Measurements from ENCODE around the gene ZBTB8A. TPM values are rescaled to one million over a fixed set of nuclear protein-coding genes. Genes with fewer than 3 reads are reported as not detected.

The ZBTB8A gene
- total RNA-seq, 1 experiment from 2014 or later, result 4.2 TPM

GRCh38 chr1:32509939-32510338 is 29.3 kb upstream of the ZBTB8A start:
- no TSS peak for BruUV-seq (replicated peaks)
- H3K4me1 ChIP-seq (replicated peaks; ENCODE audit: insufficient read depth), result no peaks in the 10 kb centered on the region
- CTCF ChIA-PET, result interaction anchor here (0.5 kb wide), 1 partner anchor 110 kb away, joined by 10 read pairs; no protein-coding TSS in a partner anchor

GRCh38 chr1:32516402-32516801 is 22.8 kb upstream of the ZBTB8A start:
- H3K79me2 ChIP-seq (ENCODE audit: low read depth), result no peaks in the 10 kb centered on the region
- intact Hi-C loops (cut with micrococcal nuclease; ENCODE audit: unreplicated experiment), result no loop called here
- no peaks in the 10 kb centered on the region for H4K20me1 ChIP-seq (ENCODE audit: insufficient read depth)
- no peak overlapping the region for H3K4me3 ChIP-seq
- H3K36me3 ChIP-seq (ENCODE audit: low read depth), result no peaks in the 10 kb centered on the region
- no peaks in the 10 kb centered on the region for H3K9me2 ChIP-seq (ENCODE audit: insufficient read depth)
- no peaks in the 10 kb centered on the region for H3K27me3 ChIP-seq (ENCODE audit: insufficient read depth, low read depth)
- H3K27ac ChIP-seq, result no peak overlapping the region
- CTCF ChIA-PET, result no interaction called here
- no peak for TF ChIP-seq CTCF (conservative IDR thresholded peaks at IDR 0.05)
- no peak for TF ChIP-seq EZH2 (IDR thresholded peaks at IDR 0.05; ENCODE audit: low read depth)
- BruUV-seq (replicated peaks), result no TSS peak
- no peaks in the 10 kb centered on the region for H3K9me3 ChIP-seq (ENCODE audit: insufficient read depth, low read depth)
- no peaks in the 10 kb centered on the region for H3F3A ChIP-seq (ENCODE audit: insufficient read depth, low read depth)
- DNase-seq, result no peak
- no peak overlapping the region for H3K4me2 ChIP-seq
- peaks cover 6% of the 10 kb centered on the region; the same call in 1 of the 2 replicates for H3K4me1 ChIP-seq (replicated peaks; ENCODE audit: insufficient read depth)
- POLR2A ChIA-PET (ENCODE audit: unreplicated experiment), result no interaction called here
- no peak overlapping the region for H2AFZ ChIP-seq

More at GRCh38 chr1:32509939-32510338, 29.3 kb upstream of the ZBTB8A start:
- Histone ChIP-seq H3F3A (ENCODE audit: insufficient read depth, low read depth) (no peaks in the 10 kb centered on the region; the same call in 1 of the 2 replicates), H3K9me3 (ENCODE audit: insufficient read depth, low read depth) (no peaks in the 10 kb centered on the region), H3K79me2 (ENCODE audit: low read depth) (no peaks in the 10 kb centered on the region), H3K4me3 (no peak overlapping the region), H3K9me2 (ENCODE audit: insufficient read depth) (no peaks in the 10 kb centered on the region), H3K27ac (no peak overlapping the region), H4K20me1 (ENCODE audit: insufficient read depth) (no peaks in the 10 kb centered on the region), H3K36me3 (ENCODE audit: low read depth) (no peaks in the 10 kb centered on the region), H2AFZ (no peak overlapping the region), H3K27me3 (ENCODE audit: insufficient read depth, low read depth) (no peaks in the 10 kb centered on the region), H3K4me2 (no peak overlapping the region)
- intact Hi-C loops (cut with micrococcal nuclease; ENCODE audit: unreplicated experiment), result no loop called here
- no peak for DNase-seq
- POLR2A ChIA-PET (ENCODE audit: unreplicated experiment), result no interaction called here
- no peak for TF ChIP-seq EZH2 (IDR thresholded peaks at IDR 0.05; ENCODE audit: low read depth)

- no peaks in the 10 kb centered on the region for H3K27me3 ChIP-seq (ENCODE audit: insufficient read depth, low read depth)
- H3K27ac ChIP-seq, result no peak overlapping the region
- H3K9me2 ChIP-seq (ENCODE audit: insufficient read depth), result no peaks in the 10 kb centered on the region
- H3K4me1 ChIP-seq (replicated peaks; ENCODE audit: insufficient read depth), result peaks cover 6% of the 10 kb centered on the region; the same call in 1 of the 2 replicates
- no peaks in the 10 kb centered on the region for H3K79me2 ChIP-seq (ENCODE audit: low read depth)
- H3K4me2 ChIP-seq, result no peak overlapping the region
- no peaks in the 10 kb centered on the region for H3K36me3 ChIP-seq (ENCODE audit: low read depth)
- no peaks in the 10 kb centered on the region for H3F3A ChIP-seq (ENCODE audit: insufficient read depth, low read depth)
- no peak for DNase-seq
- TF ChIP-seq CTCF (conservative IDR thresholded peaks at IDR 0.05) (no peak), EZH2 (IDR thresholded peaks at IDR 0.05; ENCODE audit: low read depth) (no peak)
- H3K4me3 ChIP-seq, result no peak overlapping the region
- BruUV-seq (replicated peaks), result no TSS peak
- H2AFZ ChIP-seq, result no peak overlapping the region
- H4K20me1 ChIP-seq (ENCODE audit: insufficient read depth), result no peaks in the 10 kb centered on the region
- ChIA-PET CTCF (no interaction called here), POLR2A (ENCODE audit: unreplicated experiment) (interaction anchor here (0.5 kb wide), 1 partner anchor 32 kb away, joined by 3 read pairs; no protein-coding TSS in a partner anchor)
- intact Hi-C loops (cut with micrococcal nuclease; ENCODE audit: unreplicated experiment), result no loop called here
- H3K9me3 ChIP-seq (ENCODE audit: insufficient read depth, low read depth), result no peaks in the 10 kb centered on the region
These were observed 20.3 kb upstream of the ZBTB8A start for GRCh38 chr1:32518976-32519375.

GRCh38 chr1:32521165-32521564 is 18.1 kb upstream of the ZBTB8A start:
- no peak for DNase-seq
- Histone ChIP-seq H3K27ac (no peak overlapping the region), H3K79me2 (ENCODE audit: low read depth) (no peaks in the 10 kb centered on the region)

More at GRCh38 chr1:32521165-32521564, 18.1 kb upstream of the ZBTB8A start:
- no peaks in the 10 kb centered on the region for H3K9me2 ChIP-seq (ENCODE audit: insufficient read depth)
- intact Hi-C loops (cut with micrococcal nuclease; ENCODE audit: unreplicated experiment), result loop anchor here (2.0 kb wide), 1 partner anchor 352 kb away; no protein-coding TSS in a partner anchor
- peaks cover 6% of the 10 kb centered on the region; the same call in 1 of the 2 replicates for H3K4me1 ChIP-seq (replicated peaks; ENCODE audit: insufficient read depth)
- ChIA-PET CTCF (interaction anchor here (0.6 to 1.2 kb wide), 20 partner anchors 15 to 1224 kb away, joined by 3 to 15 read pairs (median 7); partner anchors contain the start of gene ZCCHC17), POLR2A (ENCODE audit: unreplicated experiment) (no interaction called here)
- H3F3A ChIP-seq (ENCODE audit: insufficient read depth, low read depth), result no peaks in the 10 kb centered on the region; the same call in 1 of the 2 replicates
- H3K4me3 ChIP-seq, result peak overlapping the region; percentile 62; the same call in 1 of the 2 replicates
- H3K36me3 ChIP-seq (ENCODE audit: low read depth), result no peaks in the 10 kb centered on the region
- no TSS peak for BruUV-seq (replicated peaks)
- TF ChIP-seq CTCF (conservative IDR thresholded peaks at IDR 0.05) (no peak), EZH2 (IDR thresholded peaks at IDR 0.05; ENCODE audit: low read depth) (no peak)
- H4K20me1 ChIP-seq (ENCODE audit: insufficient read depth), result no peaks in the 10 kb centered on the region
- H3K4me2 ChIP-seq, result peak overlapping the region; percentile 90
- H2AFZ ChIP-seq, result peak overlapping the region; percentile 90
- no peaks in the 10 kb centered on the region for H3K9me3 ChIP-seq (ENCODE audit: insufficient read depth, low read depth)
- no peaks in the 10 kb centered on the region for H3K27me3 ChIP-seq (ENCODE audit: insufficient read depth, low read depth)

Data from PC-9 (cell line).